Trophoblast cell (in vitro differentiated cells and primary cell): Measurements from ENCODE around the gene STK38L.

Source experiments
- DNase-seq, 2 donors: peaks; one replicate each; pipeline ENCODE4 v3.0.0-alpha.2; 2016
- H2AFZ ChIP-seq: 2 replicates; pipeline ENCODE4 v1.6.1; 2013; ENCODE audit warnings: low read length, moderate library complexity, mild to moderate bottlenecking; ENCODE audit not compliant: insufficient read depth, poor library complexity
- H2AK5ac ChIP-seq: 2 replicates; pipeline ENCODE4 v1.6.1; 2013; ENCODE audit warnings: mild to moderate bottlenecking, low read length
- H2BK120ac ChIP-seq: 2 replicates; pipeline ENCODE4 v1.6.1; 2013; ENCODE audit warnings: low read length, mild to moderate bottlenecking, moderate library complexity; ENCODE audit not compliant: insufficient read depth, poor library complexity
- H2BK12ac ChIP-seq: 2 replicates; pipeline ENCODE4 v1.6.1; 2013; ENCODE audit warnings: mild to moderate bottlenecking, low read length, moderate library complexity
- H2BK5ac ChIP-seq: 2 replicates; pipeline ENCODE4 v1.6.1; 2013; ENCODE audit warnings: low read length, low read depth, moderate library complexity, mild to moderate bottlenecking; ENCODE audit not compliant: poor library complexity
- H3K14ac ChIP-seq: 2 replicates; pipeline ENCODE4 v1.6.1; 2013; ENCODE audit warnings: mild to moderate bottlenecking, low read length
- H3K18ac ChIP-seq: 2 replicates; pipeline ENCODE4 v1.6.1; 2013; ENCODE audit warnings: mild to moderate bottlenecking, low read length
- H3K23ac ChIP-seq: 2 replicates; pipeline ENCODE4 v1.6.1; 2013; ENCODE audit warnings: low read length
- H3K27ac ChIP-seq: 2 replicates; pipeline ENCODE4 v1.5.1; 2013; ENCODE audit warnings: low read depth, mild to moderate bottlenecking, inconsistent platforms, low read length, moderate library complexity
- H3K27me3 ChIP-seq: 2 replicates; pipeline ENCODE4 v1.6.1; 2013; ENCODE audit warnings: inconsistent platforms, mild to moderate bottlenecking, low read length, moderate library complexity; ENCODE audit not compliant: insufficient read depth
- H3K36me3 ChIP-seq, 2 experiments: 1 replicate in 1 of 2; 2 replicates in 1 of 2; pipeline ENCODE4 v1.6.1; 2013; ENCODE audit warnings: low read length in 2 of 2, mild to moderate bottlenecking in 2 of 2, moderate library complexity in 1 of 2; ENCODE audit not compliant: insufficient read depth in 2 of 2, control insufficient read depth in 1 of 2
- H3K4ac ChIP-seq: 2 replicates; pipeline ENCODE4 v1.6.1; 2013; ENCODE audit warnings: low read depth, mild to moderate bottlenecking, low read length, moderate library complexity
- H3K4me1 ChIP-seq, 2 experiments: 1 replicate in 1 of 2; 2 replicates in 1 of 2; pipeline ENCODE4 v1.6.1; 2013; ENCODE audit warnings: low read length in 2 of 2, mild to moderate bottlenecking in 2 of 2, moderate library complexity in 1 of 2; ENCODE audit not compliant: insufficient read depth in 2 of 2, control insufficient read depth in 1 of 2
- H3K4me2 ChIP-seq: 2 replicates; pipeline ENCODE4 v1.6.1; 2013; ENCODE audit warnings: inconsistent platforms, mild to moderate bottlenecking, low read length, moderate library complexity
- H3K4me3 ChIP-seq: 2 replicates; pipeline ENCODE4 v1.5.1; 2013; ENCODE audit warnings: mild to moderate bottlenecking, low read depth, low read length, inconsistent platforms
- H3K79me1 ChIP-seq: one replicate; pipeline ENCODE4 v1.6.1; 2013; ENCODE audit warnings: low read length
- H3K79me2 ChIP-seq: 2 replicates; pipeline ENCODE4 v1.6.1; 2013; ENCODE audit warnings: low read length, mild to moderate bottlenecking; ENCODE audit not compliant: control insufficient read depth, insufficient read depth, poor library complexity
- H3K9ac ChIP-seq: 2 replicates; pipeline ENCODE4 v1.6.1; 2013; ENCODE audit warnings: mild to moderate bottlenecking, low read length
- H3K9me3 ChIP-seq: 2 replicates; pipeline ENCODE4 v1.6.1; 2013; ENCODE audit warnings: low read depth, mild to moderate bottlenecking, control low read depth, inconsistent platforms, low read length; ENCODE audit not compliant: insufficient read depth
- H4K12ac ChIP-seq: 2 replicates; pipeline ENCODE4 v1.6.1; 2013; ENCODE audit warnings: low read depth, mild to moderate bottlenecking, low read length, moderate library complexity
- H4K8ac ChIP-seq: 2 replicates; pipeline ENCODE4 v1.6.1; 2013; ENCODE audit warnings: low read depth, mild to moderate bottlenecking, low read length, moderate library complexity
- H4K91ac ChIP-seq: one replicate; pipeline ENCODE4 v1.6.1; 2013; ENCODE audit warnings: low read depth, mild to moderate bottlenecking, low read length, moderate library complexity
- WGBS: extraction: QIAGEN DNeasy Blood & Tissue Kit; methylation state at CpG from one replicate; pipeline ENCODE4 v1.1.7; 2013; ENCODE audit warnings: missing lambda C conversion rate; ENCODE audit not compliant: insufficient read length, insufficient coverage; ENCODE audit errors: extremely low coverage; 5-methylcytosine and 5-hydroxymethylcytosine counted together

STK38L gene

GRCh38 chr12:27309995-27310315, 65.9 kb downstream of the STK38L start:
- Histone ChIP-seq H2BK5ac (no peak overlapping the region), H2AFZ (no peak overlapping the region), H4K8ac (no peak overlapping the region), H3K27me3 (no peaks in the 10 kb centered on the region), H2AK5ac (no peak overlapping the region), H3K23ac (no peak overlapping the region), H3K4me2 (no peak overlapping the region), H3K79me2 (no peaks in the 10 kb centered on the region), H3K36me3 (peaks cover 12% of the 10 kb centered on the region in 2 experiments), H2BK120ac (no peak overlapping the region), H3K4me1 (no peaks in the 10 kb centered on the region), H4K12ac (no peak overlapping the region), H3K79me1 (no peaks in the 10 kb centered on the region), H4K91ac (no peak overlapping the region), H3K4me3 (no peak overlapping the region), H3K14ac (no peak overlapping the region), H3K18ac (no peak overlapping the region), H3K4ac (no peak overlapping the region), H2BK12ac (no peak overlapping the region), H3K9me3 (no peaks in the 10 kb centered on the region), H3K9ac (no peak overlapping the region), H3K27ac (no peak overlapping the region)
- DNase-seq, result no peak
- WGBS, result no CpG with 5 or more reads among the region's 1 CpG

- Histone ChIP-seq H2BK5ac (no peak overlapping the region), H3K27me3 (no peaks in the 10 kb centered on the region), H3K79me2 (no peaks in the 10 kb centered on the region), H3K4me2 (no peak overlapping the region), H2BK12ac (no peak overlapping the region), H3K79me1 (no peaks in the 10 kb centered on the region), H2AK5ac (no peak overlapping the region), H3K23ac (no peak overlapping the region), H4K12ac (no peak overlapping the region), H4K91ac (no peak overlapping the region), H3K36me3 (peaks cover 6 to 7% of the 10 kb centered on the region in 2 experiments), H3K27ac (no peak overlapping the region), H3K9ac (no peak overlapping the region), H3K18ac (no peak overlapping the region), H3K4ac (no peak overlapping the region), H3K4me1 (no peaks in the 10 kb centered on the region), H3K14ac (no peak overlapping the region), H3K4me3 (no peak overlapping the region), H4K8ac (no peak overlapping the region), H3K9me3 (no peaks in the 10 kb centered on the region), H2AFZ (no peak overlapping the region), H2BK120ac (no peak overlapping the region)
- DNase-seq, result no peak
- WGBS, result no CpG with 5 or more reads among the region's 1 CpG
Measured at GRCh38 chr12:27316947-27317346, 72.9 kb downstream of the STK38L start.

GRCh38 chr12:27319409-27319808, 75.3 kb downstream of the STK38L start:
- Histone ChIP-seq H4K91ac (no peak overlapping the region), H3K23ac (no peak overlapping the region), H2AK5ac (no peak overlapping the region), H3K14ac (no peak overlapping the region), H3K4me2 (no peak overlapping the region), H2BK120ac (no peak overlapping the region), H3K4me1 (no peaks in the 10 kb centered on the region), H3K79me1 (no peaks in the 10 kb centered on the region), H3K18ac (no peak overlapping the region), H4K8ac (no peak overlapping the region), H3K27ac (no peak overlapping the region), H3K27me3 (no peaks in the 10 kb centered on the region), H2AFZ (no peak overlapping the region), H4K12ac (no peak overlapping the region), H2BK12ac (no peak overlapping the region), H2BK5ac (no peak overlapping the region), H3K9ac (no peak overlapping the region), H3K36me3 (peaks cover 5 to 11% of the 10 kb centered on the region in 2 experiments), H3K9me3 (no peaks in the 10 kb centered on the region), H3K4me3 (no peak overlapping the region), H3K79me2 (no peaks in the 10 kb centered on the region), H3K4ac (no peak overlapping the region)
- no peak for DNase-seq
- no CpG with 5 or more reads among the region's 1 CpG for WGBS

- no peak for DNase-seq
- Histone ChIP-seq H3K9ac (no peak overlapping the region), H3K4me2 (no peak overlapping the region), H4K8ac (no peak overlapping the region), H4K12ac (no peak overlapping the region), H3K18ac (no peak overlapping the region), H3K4me1 (no peaks in the 10 kb centered on the region), H3K27ac (no peak overlapping the region), H2BK120ac (no peak overlapping the region), H2AFZ (no peak overlapping the region), H3K14ac (no peak overlapping the region), H3K27me3 (no peaks in the 10 kb centered on the region), H3K9me3 (no peaks in the 10 kb centered on the region), H3K23ac (no peak overlapping the region), H3K4me3 (no peak overlapping the region), H3K79me2 (no peaks in the 10 kb centered on the region), H4K91ac (no peak overlapping the region), H2BK12ac (no peak overlapping the region), H3K4ac (no peak overlapping the region), H3K79me1 (no peaks in the 10 kb centered on the region), H2BK5ac (no peak overlapping the region), H3K36me3 (peaks cover 5 to 11% of the 10 kb centered on the region in 2 experiments), H2AK5ac (no peak overlapping the region)
- no CpG with 5 or more reads among the region's 2 CpGs for WGBS
Measured at GRCh38 chr12:27319848-27320247, 75.8 kb downstream of the STK38L start.

- Histone ChIP-seq H2AFZ (no peak overlapping the region), H3K79me1 (no peaks in the 10 kb centered on the region), H3K79me2 (no peaks in the 10 kb centered on the region), H3K4me1 (no peaks in the 10 kb centered on the region), H3K14ac (no peak overlapping the region), H3K18ac (no peak overlapping the region), H3K27ac (no peak overlapping the region), H3K9me3 (no peaks in the 10 kb centered on the region), H3K9ac (no peak overlapping the region), H4K8ac (no peak overlapping the region), H3K27me3 (no peaks in the 10 kb centered on the region), H2AK5ac (no peak overlapping the region), H3K36me3 (peaks cover 5 to 20% of the 10 kb centered on the region in 2 experiments), H2BK5ac (no peak overlapping the region), H4K91ac (no peak overlapping the region), H3K4me3 (no peak overlapping the region), H3K4me2 (no peak overlapping the region), H3K23ac (no peak overlapping the region), H4K12ac (no peak overlapping the region), H3K4ac (no peak overlapping the region), H2BK12ac (no peak overlapping the region), H2BK120ac (no peak overlapping the region)
- no peak for DNase-seq
Measured at GRCh38 chr12:27324530-27324929, 80.4 kb downstream of the STK38L start.
